HTR-8/SVneo (cell line): Measurements from ENCODE around the gene MEIS3.

Experiments
- DNase-seq: peaks from one replicate; pipeline ENCODE4 v3.0.0; 2011; ENCODE audit warnings: low spot score, mixed read lengths; ENCODE audit not compliant: insufficient read length
- FAIRE-seq: peaks from 2 replicates; lab custom pipeline; 2011; peaks lifted over from hg19 to GRCh38; lab: Jason Lieb, UNC

Gene MEIS3

GRCh38 chr19:47419030-47419783 is at the start of gene MEIS3:
Gene MEIS3, minus strand, starts transcription at chr19:47419527. Its CDS starts 446 bp downstream, at chr19:47419081.
- no peak for FAIRE-seq
- no peak for DNase-seq

GRCh38 chr19:47467914-47468313 is 48.6 kb upstream of the MEIS3 start:
- no peak for FAIRE-seq
- no peak for DNase-seq

- no peak for FAIRE-seq
- no peak for DNase-seq
These were observed 46.6 kb upstream of the MEIS3 start for GRCh38 chr19:47465957-47466356.

GRCh38 chr19:47464675-47465419 is 45.5 kb upstream of the MEIS3 start:
- no peak for FAIRE-seq

GRCh38 chr19:47461876-47462275 is 42.5 kb upstream of the MEIS3 start:
- FAIRE-seq, result no peak

More at GRCh38 chr19:47464675-47465419, 45.5 kb upstream of the MEIS3 start:
- no peak for DNase-seq

GRCh38 chr19:47459477-47459876 is 40.1 kb upstream of the MEIS3 start:
- FAIRE-seq, result peak; percentile 96
- no peak for DNase-seq

More at GRCh38 chr19:47461876-47462275, 42.5 kb upstream of the MEIS3 start:
- no peak for DNase-seq

GRCh38 chr19:47458672-47459071 is 39.3 kb upstream of the MEIS3 start:
- FAIRE-seq (no peak), DNase-seq (no peak)

GRCh38 chr19:47456721-47457474 is 37.6 kb upstream of the MEIS3 start:
- FAIRE-seq, result no peak
- DNase-seq, result no peak

- FAIRE-seq (no peak), DNase-seq (no peak)
These were observed 31.2 kb upstream of the MEIS3 start for GRCh38 chr19:47450478-47450877.

- DNase-seq (no peak), FAIRE-seq (no peak)
These were observed 29.0 kb upstream of the MEIS3 start for GRCh38 chr19:47448360-47448727.

- FAIRE-seq, result no peak
- peak; percentile 32 for DNase-seq
These were observed 28.4 kb upstream of the MEIS3 start for GRCh38 chr19:47447470-47448359.

- no peak for DNase-seq
- FAIRE-seq, result no peak
These were observed 27.5 kb upstream of the MEIS3 start for GRCh38 chr19:47446534-47447469.

GRCh38 chr19:47445937-47446402 is 26.6 kb upstream of the MEIS3 start:
- DNase-seq, result no peak

GRCh38 chr19:47445527-47445926 is 26.2 kb upstream of the MEIS3 start:
- FAIRE-seq (no peak), DNase-seq (no peak)

More at GRCh38 chr19:47445937-47446402, 26.6 kb upstream of the MEIS3 start:
- no peak for FAIRE-seq

GRCh38 chr19:47444388-47444821 is 25.1 kb upstream of the MEIS3 start:
- peak; percentile 31 for FAIRE-seq

GRCh38 chr19:47443331-47443730 is 24.0 kb upstream of the MEIS3 start:
- FAIRE-seq, result no peak
- DNase-seq, result no peak

More at GRCh38 chr19:47444388-47444821, 25.1 kb upstream of the MEIS3 start:
- no peak for DNase-seq

- FAIRE-seq, result no peak
- no peak for DNase-seq
These were observed 19.5 kb upstream of the MEIS3 start for GRCh38 chr19:47438793-47439220.

GRCh38 chr19:47437500-47437899 is 18.2 kb upstream of the MEIS3 start:
- DNase-seq (no peak), FAIRE-seq (no peak)
